GM12872 (cell line): Measurements from ENCODE around the gene SPAG5.
A peak's percentile ranks its signal among the peaks of the same experiment; 100 is the strongest.

Experiments used
- TF ChIP-seq, protein P1 (sequence below): IDR thresholded peaks from 3 replicates; pipeline ENCODE4 v1.5.1; 2011; ENCODE audit warnings: low read depth, mild to moderate bottlenecking, low read length, moderate library complexity; ENCODE audit not compliant: insufficient read depth

Gene SPAG5

DNA sequence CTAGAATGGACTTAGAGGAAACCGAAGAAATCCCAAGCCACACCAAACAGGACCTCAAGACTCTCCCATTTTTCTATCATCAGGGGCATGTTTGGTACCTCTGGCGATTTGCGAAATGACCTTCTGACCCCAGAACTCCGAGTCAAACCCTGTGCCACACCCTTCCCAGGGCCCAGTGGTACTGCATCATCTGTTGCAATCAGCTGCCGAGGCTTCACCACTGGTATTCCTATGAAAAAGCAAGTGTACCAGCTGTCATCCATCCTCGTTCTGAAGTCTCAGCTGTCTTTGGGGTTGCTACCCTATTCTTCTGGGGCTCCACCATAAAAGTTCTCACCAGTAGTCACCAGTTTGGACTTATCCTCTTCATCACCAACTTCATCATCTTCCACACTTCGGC is 17.5 kb upstream of the SPAG5 start:
- TF ChIP-seq, protein P1, sequence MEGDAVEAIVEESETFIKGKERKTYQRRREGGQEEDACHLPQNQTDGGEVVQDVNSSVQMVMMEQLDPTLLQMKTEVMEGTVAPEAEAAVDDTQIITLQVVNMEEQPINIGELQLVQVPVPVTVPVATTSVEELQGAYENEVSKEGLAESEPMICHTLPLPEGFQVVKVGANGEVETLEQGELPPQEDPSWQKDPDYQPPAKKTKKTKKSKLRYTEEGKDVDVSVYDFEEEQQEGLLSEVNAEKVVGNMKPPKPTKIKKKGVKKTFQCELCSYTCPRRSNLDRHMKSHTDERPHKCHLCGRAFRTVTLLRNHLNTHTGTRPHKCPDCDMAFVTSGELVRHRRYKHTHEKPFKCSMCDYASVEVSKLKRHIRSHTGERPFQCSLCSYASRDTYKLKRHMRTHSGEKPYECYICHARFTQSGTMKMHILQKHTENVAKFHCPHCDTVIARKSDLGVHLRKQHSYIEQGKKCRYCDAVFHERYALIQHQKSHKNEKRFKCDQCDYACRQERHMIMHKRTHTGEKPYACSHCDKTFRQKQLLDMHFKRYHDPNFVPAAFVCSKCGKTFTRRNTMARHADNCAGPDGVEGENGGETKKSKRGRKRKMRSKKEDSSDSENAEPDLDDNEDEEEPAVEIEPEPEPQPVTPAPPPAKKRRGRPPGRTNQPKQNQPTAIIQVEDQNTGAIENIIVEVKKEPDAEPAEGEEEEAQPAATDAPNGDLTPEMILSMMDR: no peak

DNA sequence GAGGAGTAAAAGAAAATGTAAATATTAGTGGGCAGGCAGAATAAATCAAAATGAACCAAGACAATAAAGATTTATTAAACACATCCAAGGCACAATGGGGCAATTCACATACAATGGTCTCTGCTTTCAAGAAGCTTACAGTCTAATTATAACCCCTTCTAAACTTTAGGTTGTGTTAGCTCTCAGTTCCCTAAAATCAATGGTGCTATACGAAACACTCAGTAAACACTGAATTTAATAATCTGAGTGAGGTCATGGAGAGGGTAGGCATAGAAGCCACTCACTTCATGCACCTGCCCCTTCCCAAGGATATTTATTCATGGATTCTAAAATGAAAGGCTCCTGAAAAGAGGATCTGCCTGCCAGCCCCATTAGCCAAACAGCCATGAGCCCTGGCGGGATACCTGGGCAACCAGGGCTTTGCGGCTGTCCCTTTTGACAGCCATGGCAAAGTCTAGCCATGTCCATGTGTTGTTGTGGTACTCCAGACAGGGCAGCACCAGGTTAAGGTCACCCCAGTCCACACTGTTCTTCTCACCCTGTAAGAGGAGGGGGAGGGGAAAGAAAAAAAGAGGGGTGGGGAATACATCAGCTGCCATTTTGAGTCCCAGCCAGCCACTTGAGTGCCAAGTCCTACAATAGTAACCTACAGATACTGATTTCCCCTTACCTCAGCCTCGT is 16.6 kb upstream of the SPAG5 start:
- TF ChIP-seq, protein P1: no peak

DNA sequence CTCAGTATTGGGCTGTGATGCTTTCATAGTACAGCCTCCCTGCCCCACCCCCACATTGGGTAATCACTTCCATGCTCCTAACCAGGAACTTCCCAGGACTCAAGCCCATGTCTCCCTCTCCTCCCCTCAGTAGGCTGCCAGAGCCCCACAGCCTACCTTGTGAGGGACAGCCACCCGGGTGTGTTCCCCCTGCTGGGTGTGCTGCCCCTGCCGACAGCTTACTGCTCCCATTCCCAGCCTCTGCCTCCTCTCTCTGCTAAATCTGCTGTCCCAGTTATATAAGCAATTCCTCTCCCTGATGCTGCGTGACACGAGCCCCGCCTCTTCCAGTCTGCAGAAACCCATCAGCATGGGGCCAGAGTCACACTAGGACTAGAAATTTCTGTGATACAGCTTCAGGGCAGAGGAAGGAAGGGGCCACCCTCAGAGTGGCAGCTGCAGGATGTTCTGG is 15.1 kb upstream of the SPAG5 start, which contains the start of gene RSKR:
TSS of gene RSKR (minus strand) at position 255 of the 451 bp plus-strand sequence. CDS start at position 231, 24 bp downstream.
- TF ChIP-seq, protein P1: no peak

DNA sequence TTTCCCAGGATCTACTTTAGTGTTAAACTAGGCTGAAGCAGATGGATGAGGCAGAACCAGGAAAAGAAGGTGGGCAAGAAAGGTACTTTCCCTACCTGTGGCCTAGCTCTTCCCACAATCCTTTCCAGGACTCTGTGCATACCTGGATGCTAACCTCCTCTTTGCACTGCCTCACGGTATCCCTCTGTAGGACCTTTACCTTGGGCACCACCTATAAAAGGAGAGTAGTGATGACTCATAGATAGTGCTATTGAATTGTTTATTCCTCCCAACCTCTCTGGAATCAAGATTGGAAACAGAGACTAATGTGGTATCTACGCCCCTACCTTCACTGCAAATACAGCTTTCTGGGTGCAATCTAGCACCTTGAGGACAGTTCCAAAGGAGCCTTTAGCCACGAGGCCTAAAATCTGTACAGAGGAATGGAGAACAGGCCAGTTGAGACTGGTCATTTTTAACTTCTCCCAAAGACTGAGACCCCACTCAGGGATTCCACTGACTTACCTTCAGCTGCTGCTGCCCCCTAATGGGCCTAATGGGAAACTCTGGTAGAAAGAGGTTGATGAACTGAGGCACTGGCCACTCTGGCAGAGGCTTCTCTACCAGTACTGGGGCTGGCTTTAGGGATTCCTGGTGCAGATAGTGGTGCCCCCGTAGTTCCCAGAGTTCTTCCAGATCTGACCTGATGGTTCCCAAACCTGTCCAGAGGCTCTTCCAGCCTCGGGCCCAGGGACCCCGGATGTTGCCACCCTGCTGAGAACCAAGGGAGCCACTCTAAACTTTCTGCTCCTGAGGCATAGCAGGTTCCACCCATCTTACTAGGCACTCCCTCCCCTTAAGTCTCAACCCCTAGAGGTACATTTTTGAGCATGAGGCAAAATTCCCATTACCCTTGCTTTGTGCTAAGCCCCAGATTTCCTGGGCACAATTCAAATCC is 14.4 kb upstream of the SPAG5 start:
- TF ChIP-seq, protein P1: peak; percentile 73

DNA sequence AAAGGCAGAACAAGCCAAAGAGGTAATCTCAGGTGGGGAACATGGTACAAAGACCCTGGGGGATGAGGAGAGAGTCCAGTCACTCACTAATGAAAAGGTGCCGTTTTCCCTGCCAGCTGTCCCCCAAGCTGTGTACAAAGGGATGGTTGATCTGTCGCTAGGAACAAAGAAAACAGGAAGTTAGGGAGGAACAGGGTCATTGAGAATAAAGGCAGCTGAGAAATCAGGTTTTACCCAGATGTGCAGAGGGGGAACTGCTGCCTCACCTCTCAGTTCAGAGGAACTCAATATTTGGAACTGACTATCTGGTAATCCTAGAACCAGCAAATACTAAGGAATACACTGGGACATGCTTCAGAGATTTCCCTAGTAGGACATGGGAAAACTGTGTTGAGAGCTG is 13.7 kb upstream of the SPAG5 start:
- TF ChIP-seq, protein P1: no peak

DNA sequence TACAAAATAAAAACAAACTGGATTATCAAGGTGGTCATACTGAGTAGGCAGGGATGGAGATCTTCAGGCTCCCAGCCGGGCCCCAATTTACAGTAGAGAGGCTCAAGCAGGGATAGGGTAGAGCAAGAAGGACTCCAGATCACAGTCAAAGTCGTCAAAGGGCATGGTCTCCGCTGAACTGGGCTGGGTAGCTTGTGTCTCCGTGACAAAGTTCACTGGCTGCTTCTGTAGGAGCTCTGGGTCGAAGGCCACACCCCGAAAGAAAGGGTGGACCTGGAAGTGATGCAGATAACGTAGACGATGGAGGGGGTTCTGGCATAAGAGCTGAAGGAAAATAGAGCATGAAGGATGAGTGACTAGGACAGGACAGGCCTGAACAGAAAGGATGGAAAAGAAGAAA is 11.6 kb upstream of the SPAG5 start:
- TF ChIP-seq, protein P1: no peak
